Head of caudate nucleus (tissue), 42 donors: ENCODE data around the gene BAIAP2L2.
"Not testable (repeated sequence)": the region's sequence is repeated elsewhere in the genome, so short reads cannot be mapped to it uniquely, and the experiment has no call there.

ENCODE experiments used
- DNase-seq, 42 donors: peaks; one replicate each; pipeline versions ENCODE4 v3.0.0 to v3.0.0-alpha.2; 2020 to 2021; ENCODE audit warnings: mixed read lengths in 7 of 42
- intact Hi-C: fragments of 100-400 bp; cut with DNase I; formaldehyde crosslinking; loops from one replicate; pipeline ENCODE4 v1.15.0; 2022

BAIAP2L2 gene

GRCh38 chr22:38110008-38110862 is at the start of gene BAIAP2L2:
BAIAP2L2 (minus strand) TSS chr22:38110684; CDS start chr22:38110525, 159 bp downstream.
- DNase-seq, result no peak
- intact Hi-C loops, result loop anchor here (10.0 kb wide), 1 partner anchor 125 kb away; no protein-coding TSS in a partner anchor

- DNase-seq, result no peak
- intact Hi-C loops, result no loop called here
These were observed 45.2 kb upstream of the BAIAP2L2 start for GRCh38 chr22:38155703-38156102.

GRCh38 chr22:38154563-38154915 is 44.1 kb upstream of the BAIAP2L2 start:
- DNase-seq, intact Hi-C loops: not testable (repeated sequence)

- DNase-seq, result no peak
- intact Hi-C loops, result no loop called here
These were observed 43.5 kb upstream of the BAIAP2L2 start for GRCh38 chr22:38153821-38154562.

GRCh38 chr22:38151126-38151500 is 40.6 kb upstream of the BAIAP2L2 start:
- intact Hi-C loops, result no loop called here

GRCh38 chr22:38148245-38148644 is 37.8 kb upstream of the BAIAP2L2 start:
- intact Hi-C loops, result no loop called here
- no peak for DNase-seq

More at GRCh38 chr22:38151126-38151500, 40.6 kb upstream of the BAIAP2L2 start:
- no peak for DNase-seq

- intact Hi-C loops, DNase-seq: not testable (repeated sequence)
These were observed 35.7 kb upstream of the BAIAP2L2 start for GRCh38 chr22:38146166-38146565.

GRCh38 chr22:38144025-38144405 is 33.5 kb upstream of the BAIAP2L2 start:
- DNase-seq, result peak in 1 of 42 donors; percentile 8
- intact Hi-C loops, result no loop called here

GRCh38 chr22:38142606-38143005 is 32.1 kb upstream of the BAIAP2L2 start:
- intact Hi-C loops, result no loop called here
- DNase-seq, result peak in 1 of 42 donors; percentile 9

GRCh38 chr22:38141217-38141973 is 30.9 kb upstream of the BAIAP2L2 start:
- intact Hi-C loops, result no loop called here
- peak in 2 of 42 donors; percentile 15 to 19 for DNase-seq

GRCh38 chr22:38139901-38140300 is 29.4 kb upstream of the BAIAP2L2 start:
- intact Hi-C loops, result no loop called here
- DNase-seq, result peak in 2 of 42 donors; percentile 2 to 15

- DNase-seq, result peak in 3 of 42 donors; percentile 3 to 22 (median 7)
- intact Hi-C loops, result no loop called here
These were observed 28.5 kb upstream of the BAIAP2L2 start for GRCh38 chr22:38138961-38139360.

- peak in 4 of 42 donors; percentile 7 to 14 (median 10) for DNase-seq
These were observed 27.6 kb upstream of the BAIAP2L2 start for GRCh38 chr22:38137876-38138687.

GRCh38 chr22:38136607-38137006 is 26.1 kb upstream of the BAIAP2L2 start:
- DNase-seq, result no peak
- intact Hi-C loops, result no loop called here

More at GRCh38 chr22:38137876-38138687, 27.6 kb upstream of the BAIAP2L2 start:
- intact Hi-C loops, result no loop called here

GRCh38 chr22:38135133-38135706 is 24.7 kb upstream of the BAIAP2L2 start:
- DNase-seq, result peak in 1 of 42 donors; percentile 3
- intact Hi-C loops, result no loop called here

- intact Hi-C loops, result no loop called here
- DNase-seq, result no peak
These were observed 22.8 kb upstream of the BAIAP2L2 start for GRCh38 chr22:38133331-38133730.

GRCh38 chr22:38132794-38133193 is 22.3 kb upstream of the BAIAP2L2 start:
- no peak for DNase-seq

GRCh38 chr22:38132136-38132535 is 21.7 kb upstream of the BAIAP2L2 start:
- DNase-seq, result no peak
- intact Hi-C loops, result no loop called here

More at GRCh38 chr22:38132794-38133193, 22.3 kb upstream of the BAIAP2L2 start:
- intact Hi-C loops, result no loop called here
